Glutamatergic neuron (in vitro differentiated cells): ENCODE results near the gene PPP1R9B. TPM values are rescaled to one million over a fixed set of nuclear protein-coding genes. Genes with fewer than 3 reads are reported as not detected.

Source experiments
- DNase-seq: peaks from one replicate; pipeline ENCODE4 v3.0.0; 2022
- H3K27ac Mint-ChIP-seq: one replicate; pipeline ENCODE4 v1.8.0; 2020; ENCODE audit warnings: mild to moderate bottlenecking, mixed read lengths, inconsistent platforms; ENCODE audit not compliant: unreplicated experiment
- H3K27me3 Mint-ChIP-seq: one replicate; pipeline ENCODE4 v1.8.0; 2020; ENCODE audit warnings: mild to moderate bottlenecking, moderate library complexity, mixed read lengths, inconsistent platforms; ENCODE audit not compliant: unreplicated experiment
- H3K36me3 Mint-ChIP-seq: one replicate; pipeline ENCODE4 v1.8.0; 2020; ENCODE audit warnings: mild to moderate bottlenecking, mixed read lengths, inconsistent platforms; ENCODE audit not compliant: unreplicated experiment
- H3K4me1 Mint-ChIP-seq: one replicate; pipeline ENCODE4 v1.8.0; 2020; ENCODE audit warnings: mild to moderate bottlenecking, low read depth, mixed read lengths, inconsistent platforms; ENCODE audit not compliant: unreplicated experiment
- H3K4me3 Mint-ChIP-seq: one replicate; pipeline ENCODE4 v1.8.0; 2020; ENCODE audit warnings: mild to moderate bottlenecking, mixed read lengths, inconsistent platforms; ENCODE audit not compliant: unreplicated experiment
- H3K9me3 Mint-ChIP-seq: one replicate; pipeline ENCODE4 v1.8.0; 2020; ENCODE audit warnings: mild to moderate bottlenecking, moderate library complexity, mixed read lengths, inconsistent platforms; ENCODE audit not compliant: unreplicated experiment
- total RNA-seq: library from RNA; stranded (reverse); fragmentation: NEBNext Ultra II Directional; extraction: Animal tissue kit (Norgen Biotek cat#: 25700); gene quantifications from one replicate; pipeline ENCODE4 v1.2.1, GENCODE V29; 2021; ENCODE audit not compliant: unreplicated experiment
- TF ChIP-seq, protein P1 (sequence below): fragments of 200-600 bp; sonication (generic); IDR thresholded peaks from one replicate; pipeline ENCODE4 v1.5.0; 2021; ENCODE audit not compliant: partially characterized antibody, unreplicated experiment

The PPP1R9B gene
- total RNA-seq, 1 donor from 2014 or later = 74.0 TPM

DNA sequence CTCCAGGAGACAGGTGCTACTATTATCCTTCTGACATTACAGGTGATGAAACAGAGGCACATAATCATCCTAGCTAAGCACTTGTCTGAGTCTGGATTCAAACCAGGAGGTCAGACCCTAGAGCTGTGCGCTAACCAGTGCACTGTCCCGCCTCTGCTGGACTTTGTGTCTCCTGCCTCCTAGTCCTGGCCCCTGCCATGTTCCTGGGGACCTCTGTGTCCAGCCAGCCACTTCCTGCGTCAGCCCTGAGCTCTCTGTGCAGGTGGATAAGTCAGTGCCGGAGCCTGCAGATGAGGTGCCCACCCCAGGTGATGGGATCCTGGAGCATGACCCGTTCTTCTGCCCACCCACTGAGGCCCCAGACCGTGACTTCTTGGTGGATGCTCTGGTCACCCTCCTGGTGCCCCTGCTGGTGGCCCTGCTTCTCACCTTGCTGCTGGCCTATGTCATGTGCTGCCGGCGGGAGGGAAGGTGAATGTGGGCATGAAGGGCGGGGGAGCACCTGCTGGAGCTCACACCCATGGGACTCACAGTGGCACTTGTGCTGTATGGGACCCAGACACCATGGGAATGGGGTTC, 19.5 kb upstream of the PPP1R9B start:
- Mint-ChIP-seq H3K4me1 (peaks cover 31% of the 10 kb centered on the region), H3K9me3 (peaks cover 7% of the 10 kb centered on the region), H3K27ac (no peak overlapping the region), H3K4me3 (no peak overlapping the region), H3K27me3 (peaks cover 10% of the 10 kb centered on the region), H3K36me3 (no peaks in the 10 kb centered on the region)
- no peak for DNase-seq
- TF ChIP-seq, protein P1, sequence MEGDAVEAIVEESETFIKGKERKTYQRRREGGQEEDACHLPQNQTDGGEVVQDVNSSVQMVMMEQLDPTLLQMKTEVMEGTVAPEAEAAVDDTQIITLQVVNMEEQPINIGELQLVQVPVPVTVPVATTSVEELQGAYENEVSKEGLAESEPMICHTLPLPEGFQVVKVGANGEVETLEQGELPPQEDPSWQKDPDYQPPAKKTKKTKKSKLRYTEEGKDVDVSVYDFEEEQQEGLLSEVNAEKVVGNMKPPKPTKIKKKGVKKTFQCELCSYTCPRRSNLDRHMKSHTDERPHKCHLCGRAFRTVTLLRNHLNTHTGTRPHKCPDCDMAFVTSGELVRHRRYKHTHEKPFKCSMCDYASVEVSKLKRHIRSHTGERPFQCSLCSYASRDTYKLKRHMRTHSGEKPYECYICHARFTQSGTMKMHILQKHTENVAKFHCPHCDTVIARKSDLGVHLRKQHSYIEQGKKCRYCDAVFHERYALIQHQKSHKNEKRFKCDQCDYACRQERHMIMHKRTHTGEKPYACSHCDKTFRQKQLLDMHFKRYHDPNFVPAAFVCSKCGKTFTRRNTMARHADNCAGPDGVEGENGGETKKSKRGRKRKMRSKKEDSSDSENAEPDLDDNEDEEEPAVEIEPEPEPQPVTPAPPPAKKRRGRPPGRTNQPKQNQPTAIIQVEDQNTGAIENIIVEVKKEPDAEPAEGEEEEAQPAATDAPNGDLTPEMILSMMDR = no peak

DNA sequence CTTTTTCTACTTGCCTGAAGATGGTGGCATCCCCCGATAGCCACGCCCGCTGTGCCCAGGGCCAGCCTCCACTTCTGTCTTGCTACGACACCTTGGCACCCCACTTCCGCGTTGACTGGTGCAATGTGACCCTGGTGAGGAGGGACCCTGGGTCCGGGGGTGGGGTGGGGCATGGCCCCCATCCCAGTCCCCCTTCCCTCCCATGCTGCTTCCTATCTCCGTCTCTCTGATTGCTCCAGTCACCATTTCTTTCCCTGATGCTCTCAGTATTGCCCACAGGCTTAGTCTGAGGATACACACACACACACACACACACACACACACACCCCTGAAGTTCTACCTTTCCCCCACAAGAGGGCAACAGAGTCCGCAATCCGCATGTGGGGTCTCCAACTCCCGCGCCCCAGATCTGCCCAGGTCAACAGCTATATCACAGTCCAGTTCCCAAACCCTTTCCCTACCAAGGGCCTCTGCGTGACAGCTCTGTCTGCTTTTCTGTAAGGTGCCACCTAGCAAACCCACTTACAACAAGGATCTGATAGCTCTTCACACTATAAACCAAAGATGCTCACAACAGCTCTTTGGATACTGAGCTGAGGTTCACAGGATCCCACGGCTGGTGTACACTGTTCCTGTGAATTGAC, 18.8 kb upstream of the PPP1R9B start:
- TF ChIP-seq, protein P1 = peak; percentile 79
- Mint-ChIP-seq H3K4me3 (no peak overlapping the region), H3K27me3 (peaks cover 10% of the 10 kb centered on the region), H3K4me1 (peaks cover 28% of the 10 kb centered on the region), H3K36me3 (no peaks in the 10 kb centered on the region), H3K9me3 (peaks cover 7% of the 10 kb centered on the region), H3K27ac (no peak overlapping the region)
- DNase-seq = peak; percentile 77

DNA sequence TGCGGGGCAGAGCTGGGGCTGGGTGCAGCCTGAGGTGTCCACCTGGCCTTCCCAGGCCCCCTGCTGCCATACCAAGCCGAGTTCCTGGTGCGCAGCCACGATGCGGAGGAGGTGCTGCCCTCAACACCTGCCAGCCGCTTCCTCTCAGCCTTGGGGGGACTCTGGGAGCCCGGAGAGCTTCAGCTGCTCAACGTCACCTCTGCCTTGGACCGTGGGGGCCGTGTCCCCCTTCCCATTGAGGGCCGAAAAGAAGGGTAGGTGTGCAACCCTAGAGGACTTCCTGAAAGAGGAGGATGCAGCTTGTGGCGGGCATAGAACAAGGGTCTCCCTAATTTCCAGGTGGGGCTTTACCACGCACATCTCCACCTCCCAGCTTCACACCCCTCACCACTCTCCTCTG, 17.8 kb upstream of the PPP1R9B start:
- peaks cover 10% of the 10 kb centered on the region for H3K27me3 Mint-ChIP-seq
- peaks cover 10% of the 10 kb centered on the region for H3K9me3 Mint-ChIP-seq
- H3K4me3 Mint-ChIP-seq = no peak overlapping the region
- H3K36me3 Mint-ChIP-seq = no peaks in the 10 kb centered on the region
- TF ChIP-seq, protein P1 = no peak
- no peak for DNase-seq
- H3K27ac Mint-ChIP-seq = no peak overlapping the region
- H3K4me1 Mint-ChIP-seq = peaks cover 23% of the 10 kb centered on the region

DNA sequence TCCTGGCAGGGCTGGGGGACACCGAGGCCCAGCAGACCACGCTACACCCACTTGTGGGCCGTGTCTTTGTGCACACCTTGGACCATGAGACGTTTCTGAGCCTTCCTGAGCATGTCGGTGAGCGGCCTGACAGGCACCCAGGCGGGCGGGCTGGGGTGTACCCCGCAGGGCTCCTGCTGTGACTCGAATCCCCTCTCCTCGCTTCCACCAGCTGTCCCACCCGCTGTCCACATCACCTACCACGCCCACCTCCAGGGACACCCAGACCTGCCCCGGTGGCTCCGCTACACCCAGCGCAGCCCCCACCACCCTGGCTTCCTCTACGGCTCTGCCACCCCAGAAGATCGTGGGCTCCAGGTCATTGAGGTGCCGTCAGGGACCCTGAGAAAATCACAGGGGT, 16.9 kb upstream of the PPP1R9B start:
- TF ChIP-seq, protein P1 = no peak
- H3K27ac Mint-ChIP-seq = no peak overlapping the region
- DNase-seq = no peak
- H3K36me3 Mint-ChIP-seq = no peaks in the 10 kb centered on the region
- peaks cover 8% of the 10 kb centered on the region for H3K9me3 Mint-ChIP-seq
- H3K4me1 Mint-ChIP-seq = peaks cover 14% of the 10 kb centered on the region
- H3K27me3 Mint-ChIP-seq = peaks cover 10% of the 10 kb centered on the region
- H3K4me3 Mint-ChIP-seq = no peak overlapping the region

DNA sequence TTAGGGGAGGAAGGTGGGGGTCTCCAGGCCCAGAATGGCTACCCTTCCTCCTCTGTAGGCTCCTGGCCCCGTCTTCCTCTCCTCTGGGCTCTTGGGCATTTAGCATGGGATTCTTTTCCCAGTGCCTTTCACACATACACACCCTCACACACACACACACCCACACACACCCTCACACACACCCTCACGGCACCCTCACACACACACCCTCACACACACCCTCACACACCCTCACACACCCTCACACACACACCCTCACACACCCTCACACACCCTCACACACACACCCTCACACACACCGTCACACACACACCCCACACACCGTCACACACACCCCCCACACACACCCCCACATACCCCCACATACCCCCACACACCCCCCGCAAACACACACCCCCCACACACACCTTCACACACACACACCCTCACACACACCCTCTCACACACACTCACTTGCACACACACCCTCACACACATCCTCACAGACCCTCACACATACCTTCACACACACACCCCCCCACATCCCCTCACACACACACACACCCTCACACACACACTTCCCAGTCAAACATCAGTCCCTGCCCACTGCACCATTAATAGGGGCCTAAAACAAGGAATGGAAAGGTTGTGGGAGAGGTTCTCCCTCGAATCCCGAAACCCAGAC, 16.2 kb upstream of the PPP1R9B start:
- no peaks in the 10 kb centered on the region for H3K36me3 Mint-ChIP-seq
- no peak overlapping the region for H3K4me3 Mint-ChIP-seq
- H3K9me3 Mint-ChIP-seq = peaks cover 6% of the 10 kb centered on the region
- H3K4me1 Mint-ChIP-seq = peaks cover 15% of the 10 kb centered on the region
- DNase-seq = no peak
- TF ChIP-seq, protein P1 = no peak
- no peak overlapping the region for H3K27ac Mint-ChIP-seq
- H3K27me3 Mint-ChIP-seq = peaks cover 9% of the 10 kb centered on the region
